Choroid plexus epithelial cell (primary cell): ENCODE measurements around the gene NDOR1.

Source experiments
- DNase-seq: peaks from one replicate; pipeline ENCODE4 v3.0.0-alpha.2; 2010; ENCODE audit warnings: low read depth
- H3K4me3 ChIP-seq: 2 replicates; pipeline ENCODE4 v1.5.1; 2011; ENCODE audit warnings: low read depth, mild to moderate bottlenecking, control low read depth, low read length, moderate library complexity
- TF ChIP-seq, protein P1 (sequence below): conservative IDR thresholded peaks from 2 replicates; pipeline ENCODE4 v1.5.1; 2011; ENCODE audit warnings: low read depth, mild to moderate bottlenecking, control low read depth, inconsistent platforms, low read length, moderate library complexity

The NDOR1 gene

DNA sequence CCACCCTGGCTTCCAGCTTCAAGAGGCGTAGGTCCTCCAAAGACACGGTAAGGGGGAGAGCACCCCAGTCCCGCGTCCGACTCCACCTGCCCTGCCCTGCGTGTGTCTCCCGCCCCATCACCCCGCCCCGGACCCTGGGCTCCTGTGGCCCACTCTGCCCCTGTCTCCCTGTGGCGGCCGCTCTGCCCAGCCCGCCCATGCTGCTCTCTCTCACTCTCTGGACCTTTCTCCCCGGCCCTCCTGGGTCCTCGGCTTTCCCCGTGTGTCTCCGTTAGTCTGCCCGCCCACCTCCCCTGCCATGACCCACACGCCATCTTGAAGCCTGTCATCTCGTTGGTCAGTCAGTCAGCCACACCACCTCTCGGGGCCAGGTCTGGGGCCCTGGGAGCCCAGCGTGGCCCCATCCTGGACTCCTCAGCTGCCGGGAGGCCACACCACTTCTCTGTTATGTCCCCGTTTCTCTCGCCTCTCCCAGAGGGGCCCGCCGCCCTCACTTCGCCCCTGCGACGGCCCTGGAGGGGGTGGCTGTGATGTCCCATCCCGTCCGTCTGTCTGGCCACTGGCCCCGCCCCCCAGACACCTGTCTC lies 40.2 kb upstream of the NDOR1 start:
- no peak for DNase-seq
- H3K4me3 ChIP-seq: no peak overlapping the region
- TF ChIP-seq, protein P1, sequence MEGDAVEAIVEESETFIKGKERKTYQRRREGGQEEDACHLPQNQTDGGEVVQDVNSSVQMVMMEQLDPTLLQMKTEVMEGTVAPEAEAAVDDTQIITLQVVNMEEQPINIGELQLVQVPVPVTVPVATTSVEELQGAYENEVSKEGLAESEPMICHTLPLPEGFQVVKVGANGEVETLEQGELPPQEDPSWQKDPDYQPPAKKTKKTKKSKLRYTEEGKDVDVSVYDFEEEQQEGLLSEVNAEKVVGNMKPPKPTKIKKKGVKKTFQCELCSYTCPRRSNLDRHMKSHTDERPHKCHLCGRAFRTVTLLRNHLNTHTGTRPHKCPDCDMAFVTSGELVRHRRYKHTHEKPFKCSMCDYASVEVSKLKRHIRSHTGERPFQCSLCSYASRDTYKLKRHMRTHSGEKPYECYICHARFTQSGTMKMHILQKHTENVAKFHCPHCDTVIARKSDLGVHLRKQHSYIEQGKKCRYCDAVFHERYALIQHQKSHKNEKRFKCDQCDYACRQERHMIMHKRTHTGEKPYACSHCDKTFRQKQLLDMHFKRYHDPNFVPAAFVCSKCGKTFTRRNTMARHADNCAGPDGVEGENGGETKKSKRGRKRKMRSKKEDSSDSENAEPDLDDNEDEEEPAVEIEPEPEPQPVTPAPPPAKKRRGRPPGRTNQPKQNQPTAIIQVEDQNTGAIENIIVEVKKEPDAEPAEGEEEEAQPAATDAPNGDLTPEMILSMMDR: no peak

DNA sequence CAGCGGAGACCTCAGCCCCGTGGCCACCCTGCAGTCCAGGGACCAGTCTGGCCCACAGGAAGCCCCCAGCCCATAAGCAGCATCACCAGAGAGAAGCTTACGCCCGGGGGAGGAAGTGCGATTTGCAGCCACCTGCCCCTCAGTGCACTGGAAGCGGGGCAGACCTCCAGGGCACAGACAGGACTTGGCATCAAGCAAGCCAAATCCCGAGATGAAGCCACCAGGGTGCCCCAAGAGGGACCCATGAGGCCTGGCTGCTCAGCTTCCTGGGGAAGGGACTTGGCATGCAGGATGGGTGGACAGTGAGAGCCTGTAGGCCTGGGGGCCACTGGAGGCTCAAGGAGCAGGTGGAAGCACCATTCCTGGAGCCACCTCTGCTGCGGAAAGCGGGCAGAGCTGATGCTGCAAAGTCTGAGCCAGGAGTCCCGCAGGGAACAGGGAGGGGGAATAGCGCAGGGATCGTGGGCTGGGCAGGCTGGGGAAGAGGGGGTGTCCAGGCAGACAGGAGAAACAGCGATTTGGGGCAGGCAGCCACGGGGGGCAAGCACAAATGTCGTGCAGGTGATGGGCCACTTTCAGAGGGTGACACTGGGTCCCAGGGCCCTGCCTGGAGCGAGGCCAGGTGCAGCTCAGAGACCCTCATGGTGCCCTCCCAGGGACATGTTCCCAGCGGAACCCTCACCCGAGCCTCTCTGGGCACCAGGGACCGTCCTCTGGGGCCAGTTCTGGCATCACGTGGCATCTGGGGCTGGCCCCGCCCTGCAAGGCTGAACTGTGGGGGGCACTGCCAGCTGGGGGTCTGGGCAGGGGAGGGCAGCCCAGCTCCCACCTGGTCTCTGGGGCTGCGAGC lies 38.9 kb upstream of the NDOR1 start:
- DNase-seq: no peak
- TF ChIP-seq, protein P1: no peak
- no peak overlapping the region for H3K4me3 ChIP-seq

DNA sequence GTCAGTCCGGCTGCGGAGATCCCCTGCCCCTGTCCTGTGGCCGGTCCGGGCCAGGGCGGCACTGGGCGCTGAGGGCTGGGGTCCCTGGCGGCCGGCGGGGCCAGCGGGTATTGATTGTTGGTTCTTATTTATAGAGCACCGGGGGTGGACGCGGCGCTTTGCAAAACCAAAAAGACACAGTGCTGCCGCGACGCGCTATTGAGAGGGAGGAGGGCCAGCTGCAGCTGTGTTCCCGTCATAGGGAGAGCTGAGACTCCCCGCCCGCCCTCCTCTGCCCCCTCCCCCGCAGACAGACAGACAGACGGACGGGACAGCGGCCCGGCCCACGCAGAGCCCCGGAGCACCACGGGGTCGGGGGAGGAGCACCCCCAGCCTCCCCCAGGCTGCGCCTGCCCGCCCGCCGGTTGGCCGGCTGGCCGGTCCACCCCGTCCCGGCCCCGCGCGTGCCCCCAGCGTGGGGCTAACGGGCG lies 38.2 kb upstream of the NDOR1 start:
- H3K4me3 ChIP-seq: no peak overlapping the region
- no peak for DNase-seq
- TF ChIP-seq, protein P1: no peak

DNA sequence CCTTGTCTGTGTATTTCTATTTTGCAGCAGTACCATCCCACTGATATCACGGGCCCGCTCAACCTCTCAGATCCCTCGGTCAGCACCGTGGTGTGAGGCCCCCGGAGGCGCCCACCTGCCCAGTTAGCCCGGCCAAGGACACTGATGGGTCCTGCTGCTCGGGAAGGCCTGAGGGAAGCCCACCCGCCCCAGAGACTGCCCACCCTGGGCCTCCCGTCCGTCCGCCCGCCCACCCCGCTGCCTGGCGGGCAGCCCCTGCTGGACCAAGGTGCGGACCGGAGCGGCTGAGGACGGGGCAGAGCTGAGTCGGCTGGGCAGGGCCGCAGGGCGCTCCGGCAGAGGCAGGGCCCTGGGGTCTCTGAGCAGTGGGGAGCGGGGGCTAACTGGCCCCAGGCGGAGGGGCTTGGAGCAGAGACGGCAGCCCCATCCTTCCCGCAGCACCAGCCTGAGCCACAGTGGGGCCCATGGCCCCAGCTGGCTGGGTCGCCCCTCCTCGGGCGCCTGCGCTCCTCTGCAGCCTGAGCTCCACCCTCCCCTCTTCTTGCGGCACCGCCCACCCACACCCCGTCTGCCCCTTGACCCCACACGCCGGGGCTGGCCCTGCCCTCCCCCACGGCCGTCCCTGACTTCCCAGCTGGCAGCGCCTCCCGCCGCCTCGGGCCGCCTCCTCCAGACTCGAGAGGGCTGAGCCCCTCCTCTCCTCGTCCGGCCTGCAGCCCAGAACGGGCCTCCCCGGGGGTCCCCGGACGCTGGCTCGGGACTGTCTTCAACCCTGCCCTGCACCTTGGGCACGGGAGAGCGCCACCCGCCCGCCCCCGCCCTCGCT lies 37.5 kb upstream of the NDOR1 start:
- no peak for DNase-seq
- no peak overlapping the region for H3K4me3 ChIP-seq
- TF ChIP-seq, protein P1: no peak

DNA sequence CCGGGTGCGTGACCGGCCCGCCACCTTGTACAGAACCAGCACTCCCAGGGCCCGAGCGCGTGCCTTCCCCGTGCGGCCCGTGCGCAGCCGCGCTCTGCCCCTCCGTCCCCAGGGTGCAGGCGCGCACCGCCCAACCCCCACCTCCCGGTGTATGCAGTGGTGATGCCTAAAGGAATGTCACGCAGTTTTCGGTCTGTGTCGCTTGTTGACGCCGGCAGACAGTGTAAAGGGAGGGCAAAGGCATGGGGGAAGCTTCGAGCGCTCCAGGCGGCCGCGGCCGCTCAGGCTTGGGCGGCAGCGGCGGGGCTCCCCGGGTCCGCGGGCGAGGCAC lies 37.0 kb upstream of the NDOR1 start:
- TF ChIP-seq, protein P1: no peak
- H3K4me3 ChIP-seq: no peak overlapping the region
- DNase-seq: no peak

DNA sequence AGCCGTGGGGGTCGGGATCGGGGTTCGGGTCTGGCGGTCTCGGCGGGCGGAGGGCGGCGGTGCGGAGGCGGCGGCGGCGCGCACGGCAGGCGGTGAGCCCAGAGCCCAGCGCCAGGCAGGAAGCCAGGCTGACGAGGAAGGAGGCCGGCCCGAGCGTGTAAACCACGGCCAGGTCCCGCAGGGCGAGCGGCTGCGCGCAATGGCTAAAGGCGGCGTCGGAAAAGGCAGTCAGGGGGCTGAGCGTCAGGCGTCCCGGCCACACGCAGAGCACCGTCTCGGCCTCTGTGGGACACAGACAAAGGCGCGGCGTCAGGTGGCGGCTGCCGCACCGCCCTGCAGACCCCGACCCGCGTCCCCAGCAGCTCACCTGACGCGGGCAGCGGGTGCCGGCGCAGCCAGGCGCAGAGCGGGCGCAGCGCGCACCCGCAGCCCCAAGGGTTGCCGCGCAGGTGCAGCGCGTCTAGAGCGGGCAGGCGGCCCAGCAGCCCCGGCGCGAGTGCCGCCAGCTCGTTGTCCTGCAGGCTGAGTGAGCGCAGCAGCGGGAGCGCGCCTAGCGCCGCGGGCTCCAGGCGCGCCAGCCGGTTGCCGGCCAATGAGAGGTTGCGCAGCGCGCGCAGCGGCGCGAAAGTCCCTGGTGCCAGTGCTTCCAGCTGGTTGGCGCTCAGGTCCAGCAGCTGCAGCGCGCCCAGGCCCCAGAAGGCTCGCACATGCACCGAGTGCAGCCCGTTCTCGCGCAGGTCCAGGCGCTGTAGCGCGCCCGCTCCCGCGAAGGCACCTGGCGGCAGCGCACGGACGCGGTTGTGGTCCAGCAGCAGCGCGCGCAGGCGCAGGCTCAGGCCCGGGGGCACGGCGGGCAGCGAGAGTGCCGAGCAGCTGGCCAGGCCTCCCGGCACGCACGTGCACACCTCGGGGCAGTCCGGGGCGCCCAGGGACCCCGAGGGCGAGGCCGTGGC lies 36.3 kb upstream of the NDOR1 start:
- H3K4me3 ChIP-seq: peak overlapping the region; percentile 11
- DNase-seq: peak; percentile 50
- TF ChIP-seq, protein P1: no peak
